ENCODE data around the gene SCEL. TPM values are rescaled to one million over a fixed set of nuclear protein-coding genes. Genes with fewer than 3 reads are reported as not detected.
"Not testable (repeated sequence)": the region's sequence is repeated elsewhere in the genome, so short reads cannot be mapped to it uniquely, and the experiment has no call there.

The SCEL gene
- polyA plus RNA-seq, 4 donors, result 0.13 to 0.27 (median 0.22) TPM; not detected in 1

DNA sequence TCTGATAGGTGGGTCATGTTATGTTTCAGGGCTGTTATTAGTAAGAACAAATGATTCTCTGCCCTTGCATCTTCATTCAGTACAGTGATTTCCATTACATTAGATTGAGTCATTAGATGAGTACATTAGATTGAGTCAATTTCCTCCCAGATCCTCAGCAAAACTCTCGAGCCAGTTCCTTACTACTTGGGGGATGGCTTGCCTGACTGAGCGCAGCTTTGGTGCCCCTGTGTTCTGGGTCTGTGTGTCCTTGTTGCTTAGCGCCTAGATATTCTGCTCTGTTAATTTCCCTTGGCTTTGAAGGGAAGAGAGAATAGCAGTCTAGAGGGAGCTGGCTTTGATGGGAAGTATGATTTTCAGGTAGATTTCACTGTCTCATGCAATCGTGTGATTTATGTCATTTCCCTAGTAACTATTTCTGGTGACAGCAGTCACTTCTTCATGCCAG is 19.1 kb upstream of the SCEL start:
- no peaks in the 10 kb centered on the region for H3K27me3 ChIP-seq (ENCODE audit: control insufficient read depth in 3 of 3, insufficient read depth in 3 of 3, low read length in 3 of 3)
- H3K27ac ChIP-seq (ENCODE audit: low read depth in 1 of 3, low read length in 2 of 3), result no peak overlapping the region
- no peak overlapping the region for H3K4me3 ChIP-seq (ENCODE audit: low read depth in 1 of 3, low read length in 3 of 3)
- FAIRE-seq, result no peak
- DNase-seq, result no peak
- H3K36me3 ChIP-seq (ENCODE audit: control insufficient read depth in 3 of 3, insufficient read depth in 2 of 3, low read depth in 1 of 3, low read length in 3 of 3), result no peaks in the 10 kb centered on the region
- H3K4me1 ChIP-seq (ENCODE audit: control insufficient read depth in 3 of 3, insufficient read depth in 2 of 3, low read depth in 1 of 3, low read length in 2 of 3), result no peaks in the 10 kb centered on the region
- WGBS, 3 donors, result 61 to 80% (median 64%) methylated on average over 4 of the region's 4 CpGs
- no peaks in the 10 kb centered on the region for H3K9me3 ChIP-seq (ENCODE audit: control insufficient read depth in 2 of 2, insufficient read depth in 1 of 2, low read depth in 1 of 2, low read length in 1 of 2)

DNA sequence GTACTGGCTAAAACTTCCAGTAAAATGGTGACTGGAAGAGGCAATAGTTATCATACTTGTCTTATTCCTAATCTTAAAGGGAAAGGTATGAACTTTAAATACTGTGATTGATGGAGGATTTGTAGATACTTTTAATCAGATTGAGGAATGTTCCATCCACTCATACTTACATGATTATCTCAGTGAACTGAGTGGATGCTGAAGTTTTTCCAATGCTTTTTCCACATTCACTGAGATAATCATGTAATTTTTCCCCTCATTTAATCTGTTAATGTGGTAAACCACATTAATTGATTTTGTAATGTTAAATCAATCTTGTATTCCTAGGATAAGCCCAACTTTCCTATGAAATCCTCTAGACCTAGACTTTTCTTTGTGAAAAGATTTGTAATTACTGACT is 17.2 kb upstream of the SCEL start:
- Histone ChIP-seq H3K4me1 (ENCODE audit: control insufficient read depth in 3 of 3, insufficient read depth in 2 of 3, low read depth in 1 of 3, low read length in 2 of 3) (no peaks in the 10 kb centered on the region), H3K27me3 (ENCODE audit: control insufficient read depth in 3 of 3, insufficient read depth in 3 of 3, low read length in 3 of 3) (no peaks in the 10 kb centered on the region), H3K4me3 (ENCODE audit: low read depth in 1 of 3, low read length in 3 of 3) (no peak overlapping the region), H3K36me3 (ENCODE audit: control insufficient read depth in 3 of 3, insufficient read depth in 2 of 3, low read depth in 1 of 3, low read length in 3 of 3) (no peaks in the 10 kb centered on the region), H3K9me3 (ENCODE audit: control insufficient read depth in 2 of 2, insufficient read depth in 1 of 2, low read depth in 1 of 2, low read length in 1 of 2) (no peaks in the 10 kb centered on the region), H3K27ac (ENCODE audit: low read depth in 1 of 3, low read length in 2 of 3) (no peak overlapping the region)
- DNase-seq, result no peak
- no peak for FAIRE-seq

DNA sequence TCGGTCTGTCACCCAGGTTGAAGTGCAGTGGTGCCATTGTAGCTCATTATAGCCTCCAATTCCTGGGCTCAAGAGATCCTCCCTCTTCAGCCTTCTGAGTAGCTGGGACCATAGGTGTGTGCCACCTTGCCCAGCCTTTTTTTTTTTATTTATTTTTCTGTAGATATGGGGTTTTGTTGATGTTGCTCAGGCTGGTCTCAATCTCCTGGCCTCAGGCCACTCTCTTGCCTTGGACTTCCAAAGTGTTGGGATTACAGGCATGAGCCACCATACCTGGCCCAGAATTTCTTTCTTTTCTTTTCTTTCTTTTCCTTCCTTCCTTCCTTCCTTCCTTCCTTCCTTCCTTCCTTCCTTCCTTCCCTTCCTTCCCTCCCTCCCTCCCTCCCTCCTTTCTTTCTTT is 16.1 kb upstream of the SCEL start:
- not testable (repeated sequence) for H3K4me1 ChIP-seq (ENCODE audit: control insufficient read depth in 3 of 3, insufficient read depth in 2 of 3, low read depth in 1 of 3, low read length in 2 of 3); H3K36me3 ChIP-seq (ENCODE audit: control insufficient read depth in 3 of 3, insufficient read depth in 2 of 3, low read depth in 1 of 3, low read length in 3 of 3); H3K4me3 ChIP-seq (ENCODE audit: low read depth in 1 of 3, low read length in 3 of 3); FAIRE-seq; H3K9me3 ChIP-seq (ENCODE audit: control insufficient read depth in 2 of 2, insufficient read depth in 1 of 2, low read depth in 1 of 2, low read length in 1 of 2); H3K27me3 ChIP-seq (ENCODE audit: control insufficient read depth in 3 of 3, insufficient read depth in 3 of 3, low read length in 3 of 3); H3K27ac ChIP-seq (ENCODE audit: low read depth in 1 of 3, low read length in 2 of 3); DNase-seq
- WGBS, 3 donors, result 90 to 100% (median 96%) methylated on average over 1 of the region's 1 CpG

DNA sequence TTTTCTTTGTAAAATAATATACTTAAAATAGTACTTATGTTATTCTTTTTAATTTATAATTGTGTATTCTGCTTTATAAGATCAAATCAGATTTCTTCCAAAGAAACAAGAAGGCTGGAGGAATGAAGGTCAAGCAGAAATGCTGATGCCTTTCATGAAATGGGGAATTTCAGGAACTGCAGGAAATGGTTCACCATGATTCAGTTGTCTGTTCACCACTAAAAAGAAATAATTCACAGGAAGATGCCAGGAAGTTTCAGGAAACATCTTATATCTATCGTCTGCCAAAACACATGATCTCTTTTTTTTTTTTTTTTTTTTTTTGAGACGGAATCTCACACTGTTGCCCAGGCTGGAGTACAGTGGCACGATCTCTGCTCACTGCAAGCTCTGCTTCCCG is 15.7 kb upstream of the SCEL start:
- DNase-seq, result no peak
- FAIRE-seq, result no peak
- no peak overlapping the region for H3K4me3 ChIP-seq (ENCODE audit: low read depth in 1 of 3, low read length in 3 of 3)
- H3K27ac ChIP-seq (ENCODE audit: low read depth in 1 of 3, low read length in 2 of 3), result no peak overlapping the region
- H3K27me3 ChIP-seq (ENCODE audit: control insufficient read depth in 3 of 3, insufficient read depth in 3 of 3, low read length in 3 of 3), result no peaks in the 10 kb centered on the region
- no peaks in the 10 kb centered on the region for H3K9me3 ChIP-seq (ENCODE audit: control insufficient read depth in 2 of 2, insufficient read depth in 1 of 2, low read depth in 1 of 2, low read length in 1 of 2)
- WGBS, 3 donors, result 81 to 86% (median 86%) methylated on average over 4 of the region's 4 CpGs
- H3K4me1 ChIP-seq (ENCODE audit: control insufficient read depth in 3 of 3, insufficient read depth in 2 of 3, low read depth in 1 of 3, low read length in 2 of 3), result no peaks in the 10 kb centered on the region
- no peaks in the 10 kb centered on the region for H3K36me3 ChIP-seq (ENCODE audit: control insufficient read depth in 3 of 3, insufficient read depth in 2 of 3, low read depth in 1 of 3, low read length in 3 of 3)

DNA sequence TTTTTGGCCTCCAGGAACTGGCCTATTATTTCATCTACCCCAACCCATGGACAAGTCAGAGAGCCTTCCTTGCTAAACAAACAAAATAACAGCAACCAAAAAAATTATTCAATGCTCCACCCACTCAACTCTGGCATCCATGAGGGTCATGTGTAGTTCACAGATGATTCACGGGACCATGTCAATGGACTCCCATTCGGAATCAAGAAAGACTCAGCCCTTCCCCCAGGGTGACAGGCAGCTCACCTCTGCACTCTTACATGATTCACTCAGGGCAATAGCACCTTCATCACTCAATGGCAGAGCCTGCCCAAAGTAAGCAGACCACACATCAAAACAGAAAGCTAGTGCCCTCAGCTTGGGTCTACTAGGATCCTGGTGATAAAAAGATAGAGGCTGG is 14.3 kb upstream of the SCEL start:
- H3K9me3 ChIP-seq (ENCODE audit: control insufficient read depth in 2 of 2, insufficient read depth in 1 of 2, low read depth in 1 of 2, low read length in 1 of 2), result no peaks in the 10 kb centered on the region
- H3K36me3 ChIP-seq (ENCODE audit: control insufficient read depth in 3 of 3, insufficient read depth in 2 of 3, low read depth in 1 of 3, low read length in 3 of 3), result no peaks in the 10 kb centered on the region
- DNase-seq, result no peak
- H3K4me1 ChIP-seq (ENCODE audit: control insufficient read depth in 3 of 3, insufficient read depth in 2 of 3, low read depth in 1 of 3, low read length in 2 of 3), result no peaks in the 10 kb centered on the region
- H3K27me3 ChIP-seq (ENCODE audit: control insufficient read depth in 3 of 3, insufficient read depth in 3 of 3, low read length in 3 of 3), result no peaks in the 10 kb centered on the region
- 52 to 63% (median 62%) methylated on average over 2 of the region's 2 CpGs for WGBS, 3 donors
- H3K27ac ChIP-seq (ENCODE audit: low read depth in 1 of 3, low read length in 2 of 3), result no peak overlapping the region
- no peak for FAIRE-seq
- H3K4me3 ChIP-seq (ENCODE audit: low read depth in 1 of 3, low read length in 3 of 3), result no peak overlapping the region

DNA sequence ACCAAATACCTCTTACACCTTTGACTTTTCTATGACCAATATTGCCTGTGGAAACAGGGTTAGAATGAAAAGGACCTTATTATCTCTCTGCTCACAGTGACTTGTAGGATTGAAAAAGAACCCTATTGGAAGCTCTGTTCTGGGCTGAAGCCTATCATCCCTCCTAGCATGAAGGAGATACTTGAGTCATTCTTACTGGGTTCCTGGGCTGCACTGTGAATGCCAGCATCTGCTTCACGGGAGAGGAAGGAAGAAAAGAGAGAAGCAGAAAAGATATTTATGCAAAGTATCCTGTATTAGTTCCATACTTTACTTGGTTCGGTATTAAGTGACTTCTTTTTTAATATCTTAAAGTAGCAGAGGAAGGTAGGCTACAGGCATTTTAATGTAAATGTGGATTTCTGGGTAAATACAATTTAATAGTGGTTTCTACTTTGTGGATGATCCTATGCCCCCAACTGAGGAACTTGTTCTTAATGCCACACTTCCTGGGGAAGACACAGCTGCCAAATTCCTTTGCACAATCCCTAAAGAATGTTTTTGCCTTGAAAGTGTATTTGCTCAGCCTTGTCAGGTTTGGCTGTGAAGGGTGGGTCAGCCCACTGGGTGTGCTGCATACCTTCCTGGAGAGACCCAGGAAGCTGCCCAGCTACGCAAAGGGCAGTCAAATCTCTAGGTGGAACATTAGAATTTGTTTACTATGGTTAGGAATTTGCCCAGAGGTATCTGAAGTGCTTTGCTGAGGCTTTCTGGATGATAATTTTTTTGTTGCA is 13.7 kb upstream of the SCEL start:
- no peak overlapping the region for H3K27ac ChIP-seq (ENCODE audit: low read depth in 1 of 3, low read length in 2 of 3)
- 37 to 49% (median 37%) methylated on average over 3 of the region's 3 CpGs for WGBS, 3 donors
- H3K4me1 ChIP-seq (ENCODE audit: control insufficient read depth in 3 of 3, insufficient read depth in 2 of 3, low read depth in 1 of 3, low read length in 2 of 3), result no peaks in the 10 kb centered on the region
- H3K27me3 ChIP-seq (ENCODE audit: control insufficient read depth in 3 of 3, insufficient read depth in 3 of 3, low read length in 3 of 3), result no peaks in the 10 kb centered on the region
- H3K9me3 ChIP-seq (ENCODE audit: control insufficient read depth in 2 of 2, insufficient read depth in 1 of 2, low read depth in 1 of 2, low read length in 1 of 2), result no peaks in the 10 kb centered on the region
- H3K4me3 ChIP-seq (ENCODE audit: low read depth in 1 of 3, low read length in 3 of 3), result no peak overlapping the region
- FAIRE-seq (no peak), DNase-seq (no peak)
- H3K36me3 ChIP-seq (ENCODE audit: control insufficient read depth in 3 of 3, insufficient read depth in 2 of 3, low read depth in 1 of 3, low read length in 3 of 3), result no peaks in the 10 kb centered on the region

DNA sequence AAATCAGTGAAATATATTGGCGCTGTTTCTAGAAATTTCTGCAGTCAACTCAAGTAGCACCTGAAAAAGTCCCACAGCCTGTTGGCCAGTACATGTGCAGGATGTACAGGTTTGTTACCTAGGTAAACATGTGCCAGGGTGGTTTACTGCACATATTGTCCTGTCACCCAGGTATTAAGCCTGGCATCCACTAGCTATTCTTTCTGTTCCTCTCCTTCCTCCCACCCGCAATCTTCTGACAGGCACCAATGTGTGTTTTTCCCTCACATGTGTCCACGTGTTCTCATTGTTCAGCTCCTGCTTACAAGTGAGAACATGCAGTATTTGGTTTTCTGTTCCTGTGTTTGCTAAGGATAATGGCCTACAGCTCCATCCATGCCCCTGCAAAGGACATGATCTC is 13.1 kb upstream of the SCEL start:
- 73 to 91% (median 87%) methylated on average over 3 of the region's 3 CpGs for WGBS, 3 donors
- no peaks in the 10 kb centered on the region for H3K36me3 ChIP-seq (ENCODE audit: control insufficient read depth in 3 of 3, insufficient read depth in 2 of 3, low read depth in 1 of 3, low read length in 3 of 3)
- H3K4me3 ChIP-seq (ENCODE audit: low read depth in 1 of 3, low read length in 3 of 3), result no peak overlapping the region
- no peak overlapping the region for H3K27ac ChIP-seq (ENCODE audit: low read depth in 1 of 3, low read length in 2 of 3)
- DNase-seq, result no peak
- H3K27me3 ChIP-seq (ENCODE audit: control insufficient read depth in 3 of 3, insufficient read depth in 3 of 3, low read length in 3 of 3), result no peaks in the 10 kb centered on the region
- no peaks in the 10 kb centered on the region for H3K9me3 ChIP-seq (ENCODE audit: control insufficient read depth in 2 of 2, insufficient read depth in 1 of 2, low read depth in 1 of 2, low read length in 1 of 2)
- no peaks in the 10 kb centered on the region for H3K4me1 ChIP-seq (ENCODE audit: control insufficient read depth in 3 of 3, insufficient read depth in 2 of 3, low read depth in 1 of 3, low read length in 2 of 3)
- FAIRE-seq, result no peak

DNA sequence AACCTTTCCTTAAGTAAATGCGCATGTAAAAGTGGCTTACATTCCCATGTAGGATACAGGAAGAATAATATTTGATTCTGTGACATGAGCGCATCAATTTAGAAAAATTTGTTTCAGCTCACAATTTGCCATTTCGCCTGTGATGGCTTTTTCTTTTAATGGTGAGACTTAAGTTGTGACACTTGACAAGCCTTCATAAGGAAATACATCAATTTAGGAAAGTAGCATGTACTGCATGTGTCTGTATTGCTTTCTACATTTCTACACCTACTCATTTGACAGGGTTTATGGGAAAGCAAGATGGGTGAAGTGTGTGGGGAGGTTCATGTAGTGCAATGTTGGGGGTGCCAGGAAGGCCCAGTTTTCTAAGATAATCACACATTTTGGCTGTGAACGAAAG is 12.1 kb upstream of the SCEL start:
- H3K4me3 ChIP-seq (ENCODE audit: low read depth in 1 of 3, low read length in 3 of 3), result no peak overlapping the region
- no peaks in the 10 kb centered on the region for H3K4me1 ChIP-seq (ENCODE audit: control insufficient read depth in 3 of 3, insufficient read depth in 2 of 3, low read depth in 1 of 3, low read length in 2 of 3)
- H3K27me3 ChIP-seq (ENCODE audit: control insufficient read depth in 3 of 3, insufficient read depth in 3 of 3, low read length in 3 of 3), result no peaks in the 10 kb centered on the region
- 84 to 92% (median 90%) methylated on average over 4 of the region's 4 CpGs for WGBS, 3 donors
- FAIRE-seq, result no peak
- DNase-seq, result no peak
- no peaks in the 10 kb centered on the region for H3K9me3 ChIP-seq (ENCODE audit: control insufficient read depth in 2 of 2, insufficient read depth in 1 of 2, low read depth in 1 of 2, low read length in 1 of 2)
- H3K36me3 ChIP-seq (ENCODE audit: control insufficient read depth in 3 of 3, insufficient read depth in 2 of 3, low read depth in 1 of 3, low read length in 3 of 3), result no peaks in the 10 kb centered on the region
- H3K27ac ChIP-seq (ENCODE audit: low read depth in 1 of 3, low read length in 2 of 3), result no peak overlapping the region
